HCT116 (cell line): ENCODE results near the gene GGT6. TPM values are rescaled to one million over a fixed set of nuclear protein-coding genes. Genes with fewer than 3 reads are reported as not detected.

Experiments used
- ATAC-seq: fragments of 200-7000 bp; cut with Tn5 transposase; 2 replicates; pipeline ENCODE4 v1.9.1; 2020; ENCODE audit warnings: mild to moderate bottlenecking, moderate library complexity
- BruUV-seq: library from RNA; stranded (reverse); fragments of 400-500 nt; replicated peaks from 2 replicates; lab custom pipeline; 2021; lab: Mats Ljungman, UMichigan
- CTCF ChIA-PET: fragments of 300-600 bp; sonication (Branson Sonifier 250); formaldehyde crosslinking; loops from one replicate; lab custom pipeline; 2021; ENCODE audit warnings: antibody characterized with exemption; lab: Charles Lee
- POLR2A ChIA-PET: fragments of 300-600, 350-600 bp; sonication (Branson Sonifier 250); formaldehyde crosslinking; loops from one replicate; lab custom pipeline; 2021; ENCODE audit warnings: antibody characterized with exemption; lab: Charles Lee
- RAD21 ChIA-PET, 2 experiments: fragments of 300-600 bp; sonication (Branson Sonifier 250); formaldehyde crosslinking; loops; one replicate each; lab custom pipeline; 2023; ENCODE audit warnings: low total read pairs in 2 of 2; ENCODE audit not compliant: uncharacterized antibody in 2 of 2, unreplicated experiment in 2 of 2, low non-redundant PET in 1 of 2; lab: Charles Lee
- DNase-seq: peaks from one replicate; pipeline ENCODE4 v3.0.0-alpha.2; 2010; ENCODE audit warnings: low read depth, low spot score
- H2AFZ ChIP-seq: fragments of 200-600 bp; shearing (Covaris generic), sonication (generic); 2 replicates; pipeline ENCODE4 v1.6.1; 2017; ENCODE audit warnings: low read depth, mixed run types, mixed read lengths, antibody characterized with exemption, low read length; ENCODE audit not compliant: poor library complexity, severe bottlenecking
- H3K27ac ChIP-seq: 2 replicates; pipeline ENCODE4 v1.5.1; 2012; ENCODE audit warnings: low read depth, low read length
- H3K27me3 ChIP-seq: fragments of 200-600 bp; sonication (generic); 2 replicates; pipeline ENCODE4 v1.6.1; 2016; ENCODE audit warnings: mixed run types, low read length, mixed read lengths; ENCODE audit not compliant: insufficient read depth
- H3K36me3 ChIP-seq, 2 experiments: fragments of 200-500 bp in 1 of 2; fragments of 200-600 bp in 1 of 2; sonication (Bioruptor generic) in 1 of 2; sonication (generic) in 1 of 2; 2 replicates each; pipeline versions ENCODE4 v1.5.1 to v1.6.1; 2014 to 2016; ENCODE audit warnings: low read length in 2 of 2, inconsistent platforms in 1 of 2, mixed read lengths in 1 of 2, mixed run types in 1 of 2; ENCODE audit not compliant: insufficient read depth in 2 of 2, control insufficient read depth in 1 of 2
- H3K4me1 ChIP-seq, 2 experiments: fragments of 200-600 bp in 1 of 2; sonication (generic) in 1 of 2; 2 replicates each; pipeline versions ENCODE4 v1.5.1 to v1.6.1; 2012 to 2017; ENCODE audit warnings: low read length in 2 of 2, inconsistent platforms in 1 of 2, mild to moderate bottlenecking in 1 of 2, mixed read lengths in 1 of 2, mixed run types in 1 of 2, moderate library complexity in 1 of 2; ENCODE audit not compliant: insufficient read depth in 2 of 2, control insufficient read depth in 1 of 2
- H3K4me2 ChIP-seq: fragments of 200-600 bp; sonication (generic); 2 replicates; pipeline ENCODE4 v1.6.1; 2017; ENCODE audit warnings: mixed run types, low read length, mixed read lengths
- H3K4me3 ChIP-seq, 2 experiments: fragments of 200-600 bp in 1 of 2; sonication (generic) in 1 of 2; replicated peaks in 1 of 2; 2 replicates each; pipeline ENCODE4 v1.5.1; 2011 to 2016; ENCODE audit warnings: low read length in 2 of 2, control low read depth in 1 of 2, low read depth in 1 of 2, mild to moderate bottlenecking in 1 of 2, mixed read lengths in 1 of 2, mixed run types in 1 of 2
- H3K79me2 ChIP-seq: fragments of 200-600 bp; sonication (generic); 2 replicates; pipeline ENCODE4 v1.6.1; 2017; ENCODE audit warnings: mild to moderate bottlenecking, mixed run types, low read length, moderate library complexity, mixed read lengths; ENCODE audit not compliant: insufficient read depth
- H3K9ac ChIP-seq: fragments of 200-600 bp; sonication (generic); 2 replicates; pipeline ENCODE4 v1.6.1; 2016; ENCODE audit warnings: low read length, mixed read lengths
- H3K9me2 ChIP-seq: fragments of 200-600 bp; sonication (generic), shearing (Covaris generic); 2 replicates; pipeline ENCODE4 v1.6.1; 2017; ENCODE audit warnings: mixed run types, mild to moderate bottlenecking, moderate library complexity; ENCODE audit not compliant: insufficient read depth
- H3K9me3 ChIP-seq, 2 experiments: fragments of 200-500 bp in 1 of 2; fragments of 200-600 bp in 1 of 2; sonication (Bioruptor generic) in 1 of 2; sonication (generic) in 1 of 2; 2 replicates each; pipeline ENCODE4 v1.6.1; 2014 to 2017; ENCODE audit warnings: low read length in 2 of 2, mixed read lengths in 2 of 2, inconsistent platforms in 1 of 2, low read depth in 1 of 2, mild to moderate bottlenecking in 1 of 2, mixed run types in 1 of 2, moderate library complexity in 1 of 2; ENCODE audit not compliant: control insufficient read depth in 1 of 2, insufficient read depth in 1 of 2
- H4K20me1 ChIP-seq: fragments of 200-600 bp; sonication (generic), shearing (Covaris generic); 2 replicates; pipeline ENCODE4 v1.6.1; 2017; ENCODE audit warnings: mixed run types, mild to moderate bottlenecking, moderate library complexity; ENCODE audit not compliant: insufficient read depth
- CBX3 ChIP-seq: IDR thresholded peaks from 2 replicates; pipeline ENCODE4 v1.6.1; 2012; ENCODE audit warnings: low read depth
- EGR1 ChIP-seq: IDR thresholded peaks from 2 replicates; pipeline ENCODE4 v1.6.1; 2012; ENCODE audit warnings: low read depth
- ELF1 ChIP-seq: IDR thresholded peaks from 2 replicates; pipeline ENCODE4 v1.6.1; 2012; ENCODE audit warnings: low read depth, borderline replicate concordance
- EZH2 ChIP-seq: fragments of 200-600 bp; sonication (generic); IDR thresholded peaks from 2 replicates; pipeline ENCODE4 v1.6.1; 2017; ENCODE audit warnings: antibody characterized with exemption, mixed run types
- FOSL1 ChIP-seq: IDR thresholded peaks from 2 replicates; pipeline ENCODE4 v1.6.1; 2012; ENCODE audit warnings: low read depth
- POLR2A ChIP-seq: IDR thresholded peaks from 2 replicates; pipeline ENCODE4 v1.7.0; 2011; ENCODE audit warnings: borderline replicate concordance; ENCODE audit not compliant: insufficient read depth, insufficient read length; ENCODE audit errors: extremely low read depth
- POLR2AphosphoS5 ChIP-seq: IDR thresholded peaks from 2 replicates; pipeline ENCODE4 v1.6.1; 2011; ENCODE audit warnings: mild to moderate bottlenecking, low read depth, low read length, moderate library complexity
- SIN3A ChIP-seq: IDR thresholded peaks from 2 replicates; pipeline ENCODE4 v1.6.1; 2012; ENCODE audit warnings: low read depth
- SP1 ChIP-seq: IDR thresholded peaks from 2 replicates; pipeline ENCODE4 v1.6.1; 2012; ENCODE audit warnings: low read depth
- SRF ChIP-seq: IDR thresholded peaks from 2 replicates; pipeline ENCODE4 v1.6.1; 2012; ENCODE audit warnings: low read depth
- YY1 ChIP-seq: IDR thresholded peaks from 2 replicates; pipeline ENCODE4 v1.6.1; 2011; ENCODE audit warnings: low read length, low read depth, moderate library complexity, mild to moderate bottlenecking; ENCODE audit not compliant: insufficient replicate concordance; ENCODE audit errors: extremely low read depth
- intact Hi-C: fragments of 100-400 bp; cut with micrococcal nuclease; formaldehyde crosslinking; loops from 2 replicates; pipeline ENCODE4 v1.10.0; 2022
- total RNA-seq: library from RNA; stranded (reverse); gene quantifications from one replicate; pipeline ENCODE4 v1.2.1, GENCODE V29; 2021; ENCODE audit not compliant: unreplicated experiment
- TF ChIP-seq, protein P1 (sequence below): IDR thresholded peaks from 2 replicates; pipeline ENCODE4 v1.6.1; 2011; ENCODE audit warnings: mild to moderate bottlenecking, low read length, moderate library complexity; ENCODE audit not compliant: insufficient replicate concordance; ENCODE audit errors: extremely low read depth
- TF ChIP-seq, protein P2 (sequence below): IDR thresholded peaks from 2 replicates; pipeline ENCODE4 v1.6.1; 2012
- TF ChIP-seq, protein P3 (sequence below), 3 experiments: fragments of 200-600 bp in 1 of 3; sonication (generic) in 1 of 3; IDR thresholded peaks in 2 of 3; conservative IDR thresholded peaks in 1 of 3; 2 replicates each; pipeline ENCODE4 v1.5.1; 2012 to 2017; ENCODE audit warnings: low read depth in 2 of 3, low read length in 2 of 3, antibody characterized with exemption in 1 of 3, borderline replicate concordance in 1 of 3, control low read depth in 1 of 3, mild to moderate bottlenecking in 1 of 3, mixed read lengths in 1 of 3, mixed run types in 1 of 3, moderate library complexity in 1 of 3; ENCODE audit not compliant: insufficient read depth in 1 of 3
- TF ChIP-seq, protein P4 (sequence below): IDR thresholded peaks from 2 replicates; pipeline ENCODE4 v1.6.1; 2012

Gene GGT6
- total RNA-seq, 1 experiment from 2014 or later = 0.10 TPM

DNA sequence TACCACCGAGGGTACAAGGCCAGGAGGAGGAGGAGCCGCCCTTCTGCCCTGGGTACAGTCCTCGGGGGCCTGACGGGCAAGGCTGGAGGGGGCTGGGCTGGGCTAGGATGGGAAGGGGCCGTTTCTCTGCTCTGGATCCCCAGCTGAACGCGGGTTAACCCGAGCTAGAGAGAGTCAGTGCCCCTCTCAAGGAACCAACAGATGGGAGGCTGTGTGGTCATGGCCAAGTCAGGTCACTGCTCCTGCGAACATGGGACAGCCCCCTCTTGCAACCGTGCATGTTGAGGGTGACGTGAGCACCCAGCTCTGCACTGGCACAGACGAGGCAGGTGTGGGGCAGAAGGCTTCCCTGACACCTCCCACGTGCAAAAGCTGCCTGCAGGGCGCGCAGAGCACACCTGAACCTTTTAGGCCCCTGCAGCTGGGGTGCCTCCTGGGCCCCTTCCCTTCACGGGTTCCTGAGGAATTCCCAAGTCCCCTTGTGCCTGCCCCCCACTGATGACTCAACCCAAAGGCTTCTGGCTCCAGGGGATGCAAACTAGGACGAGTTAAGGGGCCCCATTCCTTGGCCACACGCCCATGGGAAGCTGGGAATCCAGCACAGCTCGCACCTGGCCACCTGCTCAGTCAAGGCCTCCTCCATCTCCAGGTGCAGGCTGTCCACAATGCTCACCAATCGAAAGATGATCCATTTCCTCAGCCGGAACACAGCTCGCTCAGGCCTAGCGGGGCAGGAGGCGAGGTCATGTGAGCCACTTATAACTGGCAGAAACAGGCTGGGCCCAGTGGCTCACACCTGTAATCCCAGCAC is 11.5 kb downstream of the GGT6 start (continued):
- TF ChIP-seq, protein P1, sequence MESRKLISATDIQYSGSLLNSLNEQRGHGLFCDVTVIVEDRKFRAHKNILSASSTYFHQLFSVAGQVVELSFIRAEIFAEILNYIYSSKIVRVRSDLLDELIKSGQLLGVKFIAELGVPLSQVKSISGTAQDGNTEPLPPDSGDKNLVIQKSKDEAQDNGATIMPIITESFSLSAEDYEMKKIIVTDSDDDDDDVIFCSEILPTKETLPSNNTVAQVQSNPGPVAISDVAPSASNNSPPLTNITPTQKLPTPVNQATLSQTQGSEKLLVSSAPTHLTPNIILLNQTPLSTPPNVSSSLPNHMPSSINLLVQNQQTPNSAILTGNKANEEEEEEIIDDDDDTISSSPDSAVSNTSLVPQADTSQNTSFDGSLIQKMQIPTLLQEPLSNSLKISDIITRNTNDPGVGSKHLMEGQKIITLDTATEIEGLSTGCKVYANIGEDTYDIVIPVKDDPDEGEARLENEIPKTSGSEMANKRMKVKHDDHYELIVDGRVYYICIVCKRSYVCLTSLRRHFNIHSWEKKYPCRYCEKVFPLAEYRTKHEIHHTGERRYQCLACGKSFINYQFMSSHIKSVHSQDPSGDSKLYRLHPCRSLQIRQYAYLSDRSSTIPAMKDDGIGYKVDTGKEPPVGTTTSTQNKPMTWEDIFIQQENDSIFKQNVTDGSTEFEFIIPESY = no peak

DNA sequence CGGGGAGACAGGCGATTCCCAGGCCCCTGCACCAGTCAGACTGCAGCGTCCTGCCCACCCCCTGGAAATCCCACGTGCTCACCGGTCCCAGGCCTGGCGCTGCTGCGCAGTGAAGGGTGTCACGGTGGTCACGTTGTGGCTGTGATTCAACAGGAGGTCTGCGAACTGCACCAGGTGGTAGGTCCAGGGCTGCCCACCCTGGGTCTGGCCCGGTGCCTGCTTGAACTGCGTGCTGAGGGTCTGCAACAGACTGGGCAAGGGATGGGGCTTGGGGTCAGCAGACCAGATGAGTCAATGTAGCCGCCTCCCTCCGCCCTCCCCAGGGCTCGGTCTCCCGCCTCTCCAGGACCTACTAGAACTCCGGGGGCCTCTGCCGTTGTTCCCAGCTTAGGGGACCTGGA is 12.3 kb downstream of the GGT6 start:
- no peaks in the 10 kb centered on the region for H3K9me2 ChIP-seq
- H3K4me3 ChIP-seq = no peak overlapping the region
- BruUV-seq = no TSS peak
- RAD21 ChIA-PET = no interaction called here
- no peak overlapping the region for H2AFZ ChIP-seq
- H3K36me3 ChIP-seq = peaks cover 43 to 87% of the 10 kb centered on the region in 2 experiments; a peak in 3 of 4 replicates
- intact Hi-C loops = no loop called here
- POLR2A ChIA-PET = no interaction called here
- H4K20me1 ChIP-seq = peaks cover 3% of the 10 kb centered on the region; the same call in 1 of the 2 replicates
- ATAC-seq (no peak), DNase-seq (no peak)
- H3K79me2 ChIP-seq = peaks cover 72% of the 10 kb centered on the region
- TF ChIP-seq, protein P2, sequence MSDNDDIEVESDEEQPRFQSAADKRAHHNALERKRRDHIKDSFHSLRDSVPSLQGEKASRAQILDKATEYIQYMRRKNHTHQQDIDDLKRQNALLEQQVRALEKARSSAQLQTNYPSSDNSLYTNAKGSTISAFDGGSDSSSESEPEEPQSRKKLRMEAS = no peak
- TF ChIP-seq SP1 (no peak), SRF (no peak), SIN3A (no peak), YY1 (no peak), POLR2AphosphoS5 (no peak), CBX3 (no peak), EGR1 (no peak), ELF1 (no peak), FOSL1 (no peak), POLR2A (no peak), EZH2 (no peak)
- TF ChIP-seq, protein P3, sequence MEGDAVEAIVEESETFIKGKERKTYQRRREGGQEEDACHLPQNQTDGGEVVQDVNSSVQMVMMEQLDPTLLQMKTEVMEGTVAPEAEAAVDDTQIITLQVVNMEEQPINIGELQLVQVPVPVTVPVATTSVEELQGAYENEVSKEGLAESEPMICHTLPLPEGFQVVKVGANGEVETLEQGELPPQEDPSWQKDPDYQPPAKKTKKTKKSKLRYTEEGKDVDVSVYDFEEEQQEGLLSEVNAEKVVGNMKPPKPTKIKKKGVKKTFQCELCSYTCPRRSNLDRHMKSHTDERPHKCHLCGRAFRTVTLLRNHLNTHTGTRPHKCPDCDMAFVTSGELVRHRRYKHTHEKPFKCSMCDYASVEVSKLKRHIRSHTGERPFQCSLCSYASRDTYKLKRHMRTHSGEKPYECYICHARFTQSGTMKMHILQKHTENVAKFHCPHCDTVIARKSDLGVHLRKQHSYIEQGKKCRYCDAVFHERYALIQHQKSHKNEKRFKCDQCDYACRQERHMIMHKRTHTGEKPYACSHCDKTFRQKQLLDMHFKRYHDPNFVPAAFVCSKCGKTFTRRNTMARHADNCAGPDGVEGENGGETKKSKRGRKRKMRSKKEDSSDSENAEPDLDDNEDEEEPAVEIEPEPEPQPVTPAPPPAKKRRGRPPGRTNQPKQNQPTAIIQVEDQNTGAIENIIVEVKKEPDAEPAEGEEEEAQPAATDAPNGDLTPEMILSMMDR (IDR thresholded peaks at IDR 0.05 in 2 of 3, conservative IDR thresholded peaks at IDR 0.05 in 1 of 3; ENCODE audit: borderline replicate concordance in 1 of 3, insufficient read depth in 1 of 3, low read depth in 2 of 3, low read length in 2 of 3) = no peak
- TF ChIP-seq, protein P4, sequence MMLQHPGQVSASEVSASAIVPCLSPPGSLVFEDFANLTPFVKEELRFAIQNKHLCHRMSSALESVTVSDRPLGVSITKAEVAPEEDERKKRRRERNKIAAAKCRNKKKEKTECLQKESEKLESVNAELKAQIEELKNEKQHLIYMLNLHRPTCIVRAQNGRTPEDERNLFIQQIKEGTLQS = no peak
- no peaks in the 10 kb centered on the region for H3K27me3 ChIP-seq
- CTCF ChIA-PET = no interaction called here
- no peak overlapping the region for H3K9ac ChIP-seq
- no peaks in the 10 kb centered on the region for H3K9me3 ChIP-seq
- H3K4me2 ChIP-seq = no peak overlapping the region
- H3K4me1 ChIP-seq = peaks cover 0 to 5% of the 10 kb centered on the region in 2 experiments; a peak in 1 of 4 replicates
- H3K27ac ChIP-seq = no peak overlapping the region
